ENCODE data around the gene ATRNL1.

DNA sequence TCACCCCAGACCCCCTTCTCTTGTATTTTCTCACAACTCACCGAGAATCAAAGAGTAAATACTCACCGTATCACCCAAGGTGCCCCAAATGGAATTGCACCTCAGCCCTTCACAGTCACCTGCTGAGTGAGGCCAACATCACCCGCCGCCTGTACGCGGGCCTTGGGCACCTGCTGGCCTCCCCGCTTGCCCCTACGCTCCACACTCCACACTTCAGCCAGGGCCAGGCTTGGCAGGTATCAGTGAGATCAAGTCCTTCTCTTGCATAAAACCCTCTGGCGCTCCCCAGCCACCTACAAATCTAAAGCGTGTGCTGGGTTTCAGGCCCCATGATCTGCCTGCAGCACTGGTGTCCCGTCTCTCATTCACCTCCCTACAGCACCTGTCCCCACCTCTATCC, 879.3 kb downstream of the ATRNL1 start:
- TF ChIP-seq, protein P1, sequence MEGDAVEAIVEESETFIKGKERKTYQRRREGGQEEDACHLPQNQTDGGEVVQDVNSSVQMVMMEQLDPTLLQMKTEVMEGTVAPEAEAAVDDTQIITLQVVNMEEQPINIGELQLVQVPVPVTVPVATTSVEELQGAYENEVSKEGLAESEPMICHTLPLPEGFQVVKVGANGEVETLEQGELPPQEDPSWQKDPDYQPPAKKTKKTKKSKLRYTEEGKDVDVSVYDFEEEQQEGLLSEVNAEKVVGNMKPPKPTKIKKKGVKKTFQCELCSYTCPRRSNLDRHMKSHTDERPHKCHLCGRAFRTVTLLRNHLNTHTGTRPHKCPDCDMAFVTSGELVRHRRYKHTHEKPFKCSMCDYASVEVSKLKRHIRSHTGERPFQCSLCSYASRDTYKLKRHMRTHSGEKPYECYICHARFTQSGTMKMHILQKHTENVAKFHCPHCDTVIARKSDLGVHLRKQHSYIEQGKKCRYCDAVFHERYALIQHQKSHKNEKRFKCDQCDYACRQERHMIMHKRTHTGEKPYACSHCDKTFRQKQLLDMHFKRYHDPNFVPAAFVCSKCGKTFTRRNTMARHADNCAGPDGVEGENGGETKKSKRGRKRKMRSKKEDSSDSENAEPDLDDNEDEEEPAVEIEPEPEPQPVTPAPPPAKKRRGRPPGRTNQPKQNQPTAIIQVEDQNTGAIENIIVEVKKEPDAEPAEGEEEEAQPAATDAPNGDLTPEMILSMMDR (IDR thresholded peaks at IDR 0.05): no peak
- TF ChIP-seq, protein P2, sequence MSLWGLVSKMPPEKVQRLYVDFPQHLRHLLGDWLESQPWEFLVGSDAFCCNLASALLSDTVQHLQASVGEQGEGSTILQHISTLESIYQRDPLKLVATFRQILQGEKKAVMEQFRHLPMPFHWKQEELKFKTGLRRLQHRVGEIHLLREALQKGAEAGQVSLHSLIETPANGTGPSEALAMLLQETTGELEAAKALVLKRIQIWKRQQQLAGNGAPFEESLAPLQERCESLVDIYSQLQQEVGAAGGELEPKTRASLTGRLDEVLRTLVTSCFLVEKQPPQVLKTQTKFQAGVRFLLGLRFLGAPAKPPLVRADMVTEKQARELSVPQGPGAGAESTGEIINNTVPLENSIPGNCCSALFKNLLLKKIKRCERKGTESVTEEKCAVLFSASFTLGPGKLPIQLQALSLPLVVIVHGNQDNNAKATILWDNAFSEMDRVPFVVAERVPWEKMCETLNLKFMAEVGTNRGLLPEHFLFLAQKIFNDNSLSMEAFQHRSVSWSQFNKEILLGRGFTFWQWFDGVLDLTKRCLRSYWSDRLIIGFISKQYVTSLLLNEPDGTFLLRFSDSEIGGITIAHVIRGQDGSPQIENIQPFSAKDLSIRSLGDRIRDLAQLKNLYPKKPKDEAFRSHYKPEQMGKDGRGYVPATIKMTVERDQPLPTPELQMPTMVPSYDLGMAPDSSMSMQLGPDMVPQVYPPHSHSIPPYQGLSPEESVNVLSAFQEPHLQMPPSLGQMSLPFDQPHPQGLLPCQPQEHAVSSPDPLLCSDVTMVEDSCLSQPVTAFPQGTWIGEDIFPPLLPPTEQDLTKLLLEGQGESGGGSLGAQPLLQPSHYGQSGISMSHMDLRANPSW (CRISPR knock-in tag; conservative IDR thresholded peaks at IDR 0.05; ENCODE audit: low read depth): no peak
- TF ChIP-seq ZNF138 (CRISPR knock-in tag; conservative IDR thresholded peaks at IDR 0.05) (no peak), KAT7 (CRISPR knock-in tag; IDR thresholded peaks at IDR 0.05; ENCODE audit: borderline replicate concordance) (no peak), ZNF317 (CRISPR knock-in tag; IDR thresholded peaks at IDR 0.05; ENCODE audit: borderline replicate concordance, low read depth) (no peak)
- TF ChIP-seq, protein P3, sequence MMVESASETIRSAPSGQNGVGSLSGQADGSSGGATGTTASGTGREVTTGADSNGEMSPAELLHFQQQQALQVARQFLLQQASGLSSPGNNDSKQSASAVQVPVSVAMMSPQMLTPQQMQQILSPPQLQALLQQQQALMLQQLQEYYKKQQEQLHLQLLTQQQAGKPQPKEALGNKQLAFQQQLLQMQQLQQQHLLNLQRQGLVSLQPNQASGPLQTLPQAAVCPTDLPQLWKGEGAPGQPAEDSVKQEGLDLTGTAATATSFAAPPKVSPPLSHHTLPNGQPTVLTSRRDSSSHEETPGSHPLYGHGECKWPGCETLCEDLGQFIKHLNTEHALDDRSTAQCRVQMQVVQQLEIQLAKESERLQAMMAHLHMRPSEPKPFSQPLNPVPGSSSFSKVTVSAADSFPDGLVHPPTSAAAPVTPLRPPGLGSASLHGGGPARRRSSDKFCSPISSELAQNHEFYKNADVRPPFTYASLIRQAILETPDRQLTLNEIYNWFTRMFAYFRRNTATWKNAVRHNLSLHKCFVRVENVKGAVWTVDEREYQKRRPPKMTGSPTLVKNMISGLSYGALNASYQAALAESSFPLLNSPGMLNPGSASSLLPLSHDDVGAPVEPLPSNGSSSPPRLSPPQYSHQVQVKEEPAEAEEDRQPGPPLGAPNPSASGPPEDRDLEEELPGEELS (CRISPR knock-in tag; IDR thresholded peaks at IDR 0.05): no peak
- TF ChIP-seq, protein P4, sequence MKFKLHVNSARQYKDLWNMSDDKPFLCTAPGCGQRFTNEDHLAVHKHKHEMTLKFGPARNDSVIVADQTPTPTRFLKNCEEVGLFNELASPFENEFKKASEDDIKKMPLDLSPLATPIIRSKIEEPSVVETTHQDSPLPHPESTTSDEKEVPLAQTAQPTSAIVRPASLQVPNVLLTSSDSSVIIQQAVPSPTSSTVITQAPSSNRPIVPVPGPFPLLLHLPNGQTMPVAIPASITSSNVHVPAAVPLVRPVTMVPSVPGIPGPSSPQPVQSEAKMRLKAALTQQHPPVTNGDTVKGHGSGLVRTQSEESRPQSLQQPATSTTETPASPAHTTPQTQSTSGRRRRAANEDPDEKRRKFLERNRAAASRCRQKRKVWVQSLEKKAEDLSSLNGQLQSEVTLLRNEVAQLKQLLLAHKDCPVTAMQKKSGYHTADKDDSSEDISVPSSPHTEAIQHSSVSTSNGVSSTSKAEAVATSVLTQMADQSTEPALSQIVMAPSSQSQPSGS (CRISPR knock-in tag; IDR thresholded peaks at IDR 0.05; ENCODE audit: borderline replicate concordance, low read depth): no peak
